ENCODE results near the gene BOC. TPM values are rescaled to one million over a fixed set of nuclear protein-coding genes. Genes with fewer than 3 reads are reported as not detected.

The BOC gene
- total and polyA plus RNA-seq, 2 donors (not counting 3 experiments of a cell fraction or from before 2014, with no cell fraction given), result 0.07 TPM; not detected in 1

- no TSS peak for BruUV-seq (replicated peaks)
- no peak for TF ChIP-seq MAX (IDR thresholded peaks at IDR 0.05; ENCODE audit: insufficient read depth, insufficient read length)
- Histone ChIP-seq H3K9ac (replicated peaks; ENCODE audit: extremely low read depth, insufficient read depth, low read length) (no peak overlapping the region), H3K79me2 (ENCODE audit: control insufficient read depth, insufficient read depth, low read length) (no peaks in the 10 kb centered on the region), H3K4me1 (ENCODE audit: control insufficient read depth, extremely low read depth, insufficient read depth, low read length) (no peaks in the 10 kb centered on the region), H3K36me3 (ENCODE audit: control insufficient read depth in 2 of 2, extremely low read depth in 1 of 2, insufficient read depth in 2 of 2, low read length in 2 of 2) (no peaks in the 10 kb centered on the region), H3K9me1 (replicated peaks; ENCODE audit: control insufficient read depth, extremely low read depth, insufficient read depth, low read length) (no peaks in the 10 kb centered on the region), H3K27ac (ENCODE audit: insufficient read depth, low read depth, low read length) (no peak overlapping the region), H4K20me1 (replicated peaks; ENCODE audit: control insufficient read depth, extremely low read depth, insufficient read depth, low read length) (no peaks in the 10 kb centered on the region), H3K4me2 (ENCODE audit: insufficient read depth, low read length) (no peak overlapping the region), H3K9me3 (replicated peaks; ENCODE audit: control insufficient read depth, insufficient read depth, low read length) (no peaks in the 10 kb centered on the region), H3K4me3 (replicated peaks in 1 of 3; ENCODE audit: insufficient read depth in 1 of 3, low read depth in 1 of 3, low read length in 3 of 3) (no peak overlapping the region), H3K27me3 (ENCODE audit: control insufficient read depth in 2 of 2, insufficient read depth in 2 of 2, low read length in 2 of 2) (peaks cover 0 to 2% of the 10 kb centered on the region in 2 experiments), H2AFZ (ENCODE audit: low read depth, low read length) (no peak overlapping the region)
- dilution Hi-C loops (cut with MboI; ENCODE audit: extremely low pct_ligation_motif_present, low sequenced_read_pairs) (no loop called here), intact Hi-C loops (cut with micrococcal nuclease) (no loop called here)
- CTCF ChIA-PET, result interaction anchor here (0.9 to 1.8 kb wide), 2 partner anchors 11 to 18 kb away, joined by 3 to 4 read pairs; no protein-coding TSS in a partner anchor
- FAIRE-seq (no peak), DNase-seq (ENCODE audit: low read depth, low spot score) (no peak)
- POLR2A ChIA-PET, result no interaction called here
These were observed 59.4 kb downstream of the BOC start for GRCh38 chr3:113270786-113271185.

DNA sequence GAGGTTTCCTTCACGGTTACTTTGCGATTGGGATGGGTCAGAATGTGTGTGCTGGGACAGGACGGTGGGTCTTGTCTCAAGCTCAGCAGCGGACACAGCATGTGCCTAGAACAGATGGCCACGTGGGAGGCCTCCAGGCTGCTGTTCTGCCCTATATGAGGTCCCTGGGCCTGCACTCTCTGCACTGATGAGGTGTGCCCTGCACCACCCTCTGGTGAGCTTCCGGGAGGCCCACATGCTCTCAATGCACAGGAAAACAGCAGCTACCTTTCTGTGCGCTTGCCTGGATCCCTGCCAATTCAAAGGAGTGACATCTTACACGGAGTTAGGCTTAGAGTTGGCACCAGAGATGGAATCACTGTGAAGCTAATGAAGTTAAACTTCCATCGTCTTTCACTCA lies 59.8 kb downstream of the BOC start:
- no peak overlapping the region for H3K9ac ChIP-seq (replicated peaks; ENCODE audit: extremely low read depth, insufficient read depth, low read length)
- FAIRE-seq, result no peak
- CTCF ChIA-PET, result interaction anchor here (0.9 kb wide), 1 partner anchor 17 kb away, joined by 3 read pairs; no protein-coding TSS in a partner anchor

More for the DNA sequence above, 59.8 kb downstream of the BOC start:
- dilution Hi-C loops (cut with MboI; ENCODE audit: extremely low pct_ligation_motif_present, low sequenced_read_pairs), result no loop called here
- no peaks in the 10 kb centered on the region for H4K20me1 ChIP-seq (replicated peaks; ENCODE audit: control insufficient read depth, extremely low read depth, insufficient read depth, low read length)
- H3K9me1 ChIP-seq (replicated peaks; ENCODE audit: control insufficient read depth, extremely low read depth, insufficient read depth, low read length), result no peaks in the 10 kb centered on the region
- H3K4me1 ChIP-seq (ENCODE audit: control insufficient read depth, extremely low read depth, insufficient read depth, low read length), result peaks cover 3% of the 10 kb centered on the region
- DNase-seq (ENCODE audit: low read depth, low spot score), result no peak
- no peak for TF ChIP-seq GATA2 (IDR thresholded peaks at IDR 0.05; ENCODE audit: insufficient read depth, insufficient read length, low read depth, low read length)
- TF ChIP-seq MAX (IDR thresholded peaks at IDR 0.05; ENCODE audit: insufficient read depth, insufficient read length), result no peak
- no peak for TF ChIP-seq JUN (IDR thresholded peaks at IDR 0.05; ENCODE audit: borderline replicate concordance, insufficient read depth, insufficient read length, low read depth)
- no peak for TF ChIP-seq POLR2AphosphoS5 (IDR thresholded peaks at IDR 0.05; ENCODE audit: insufficient read depth, low read depth, low read length)
- no peak for TF ChIP-seq EZH2 (IDR thresholded peaks at IDR 0.05; ENCODE audit: borderline replicate concordance, low read depth, low read length, severe bottlenecking)
- TF ChIP-seq CTCF (IDR thresholded peaks at IDR 0.05; ENCODE audit: extremely low read depth in 1 of 2, insufficient read depth in 1 of 2, low read depth in 1 of 2, low read length in 2 of 2), result no peak
- TF ChIP-seq MYC (IDR thresholded peaks at IDR 0.05; ENCODE audit: low read depth, low read length), result no peak
- no peak for TF ChIP-seq POLR2A (IDR thresholded peaks at IDR 0.05; ENCODE audit: low read depth, low read length)
- no peak for TF ChIP-seq FOS (IDR thresholded peaks at IDR 0.05; ENCODE audit: borderline replicate concordance, insufficient read depth, low read length)
- H3K4me3 ChIP-seq (replicated peaks in 1 of 3; ENCODE audit: insufficient read depth in 1 of 3, low read depth in 1 of 3, low read length in 3 of 3), result no peak overlapping the region
- no peak overlapping the region for H3K4me2 ChIP-seq (ENCODE audit: insufficient read depth, low read length)
- BruUV-seq (replicated peaks), result no TSS peak
- intact Hi-C loops (cut with micrococcal nuclease), result no loop called here
- H3K27ac ChIP-seq (ENCODE audit: insufficient read depth, low read depth, low read length), result no peak overlapping the region
- no peaks in the 10 kb centered on the region for H3K9me3 ChIP-seq (replicated peaks; ENCODE audit: control insufficient read depth, insufficient read depth, low read length)
- POLR2A ChIA-PET, result no interaction called here
- H2AFZ ChIP-seq (ENCODE audit: low read depth, low read length), result no peak overlapping the region
- H3K27me3 ChIP-seq (ENCODE audit: control insufficient read depth in 2 of 2, insufficient read depth in 2 of 2, low read length in 2 of 2), result peaks cover 0 to 2% of the 10 kb centered on the region in 2 experiments
- no peaks in the 10 kb centered on the region for H3K79me2 ChIP-seq (ENCODE audit: control insufficient read depth, insufficient read depth, low read length)
- no peaks in the 10 kb centered on the region for H3K36me3 ChIP-seq (ENCODE audit: control insufficient read depth in 2 of 2, extremely low read depth in 1 of 2, insufficient read depth in 2 of 2, low read length in 2 of 2)

All from endothelial cell of umbilical vein (primary cell).